Activated CD4-positive, alpha-beta T cell treated with anti-CD3 and anti-CD28 coated beads for 48 hours (primary cell): ENCODE measurements around the gene ATP8A2.

Source experiments
- DNase-seq: peaks from one replicate; pipeline ENCODE4 v3.0.0-alpha.2; 2020

Gene ATP8A2

GRCh38 chr13:25689539-25689938 lies 317.8 kb downstream of the ATP8A2 start:
- no peak for DNase-seq

- no peak for DNase-seq
Observed at GRCh38 chr13:25690582-25690981, 318.8 kb downstream of the ATP8A2 start.

- no peak for DNase-seq
Observed at GRCh38 chr13:25691654-25692053, 319.9 kb downstream of the ATP8A2 start.

- DNase-seq: no peak
Observed at GRCh38 chr13:25692099-25692498, 320.3 kb downstream of the ATP8A2 start.

GRCh38 chr13:25699056-25699455 lies 327.3 kb downstream of the ATP8A2 start:
- no peak for DNase-seq

GRCh38 chr13:25699600-25699999 lies 327.8 kb downstream of the ATP8A2 start:
- no peak for DNase-seq

- DNase-seq: no peak
Observed at GRCh38 chr13:25701304-25701703, 329.5 kb downstream of the ATP8A2 start.

GRCh38 chr13:25702386-25702785 lies 330.6 kb downstream of the ATP8A2 start:
- DNase-seq: no peak

- DNase-seq: no peak
Observed at GRCh38 chr13:25707726-25708125, 336.0 kb downstream of the ATP8A2 start.

- no peak for DNase-seq
Observed at GRCh38 chr13:25708268-25708667, 336.5 kb downstream of the ATP8A2 start.

GRCh38 chr13:25709088-25709487 lies 337.3 kb downstream of the ATP8A2 start:
- no peak for DNase-seq

GRCh38 chr13:25715760-25716159 lies 344.0 kb downstream of the ATP8A2 start:
- DNase-seq: no peak

- DNase-seq: no peak
Observed at GRCh38 chr13:25717666-25718197, 346.0 kb downstream of the ATP8A2 start.

- no peak for DNase-seq
Observed at GRCh38 chr13:25719666-25720065, 347.9 kb downstream of the ATP8A2 start.

GRCh38 chr13:25722893-25723292 lies 351.1 kb downstream of the ATP8A2 start:
- DNase-seq: no peak

GRCh38 chr13:25725104-25725503 lies 353.3 kb downstream of the ATP8A2 start:
- DNase-seq: no peak

- DNase-seq: no peak
Observed at GRCh38 chr13:25727250-25727649, 355.5 kb downstream of the ATP8A2 start.

- DNase-seq: no peak
Observed at GRCh38 chr13:25727810-25728209, 356.0 kb downstream of the ATP8A2 start.

GRCh38 chr13:25729201-25729600 lies 357.4 kb downstream of the ATP8A2 start:
- no peak for DNase-seq

- no peak for DNase-seq
Observed at GRCh38 chr13:25731037-25731436, 359.3 kb downstream of the ATP8A2 start.

- no peak for DNase-seq
Observed at GRCh38 chr13:25731536-25731935, 359.8 kb downstream of the ATP8A2 start.

- DNase-seq: no peak
Observed at GRCh38 chr13:25732111-25732865, 360.5 kb downstream of the ATP8A2 start.

GRCh38 chr13:25733001-25733491 lies 361.3 kb downstream of the ATP8A2 start:
- DNase-seq: no peak

GRCh38 chr13:25733696-25734435 lies 362.1 kb downstream of the ATP8A2 start:
- no peak for DNase-seq
